Measurements from ENCODE around the gene LPA.
"Not testable (repeated sequence)": the region's sequence is repeated elsewhere in the genome, so short reads cannot be mapped to it uniquely, and the experiment has no call there.

GRCh38 chr6:160595297-160595696, 68.8 kb downstream of the LPA start:
- TF ChIP-seq EZH2phosphoT487 (IDR thresholded peaks at IDR 0.05; ENCODE audit: low read depth, severe bottlenecking, unreplicated experiment); CTCF (IDR thresholded peaks at IDR 0.05; ENCODE audit: poor library complexity); EZH2 (IDR thresholded peaks at IDR 0.05; ENCODE audit: borderline replicate concordance): not testable (repeated sequence)

All from hepatocyte (in vitro differentiated cells).